Peyer's patch (tissue), 4 donors: ENCODE results near the gene CRTAC1.

Source experiments
- CTCF ChIP-seq, 6 experiments: fragments of 450-650 bp in 4 of 6; fragments of 200-600 bp in 2 of 6; sonication (generic) in 1 of 6; IDR thresholded peaks; one replicate each; pipeline ENCODE4 v1.5.1; 2017 to 2019; ENCODE audit warnings: antibody characterized with exemption in 6 of 6, mild to moderate bottlenecking in 3 of 6, moderate library complexity in 1 of 6
- POLR2A ChIP-seq, 2 donors: fragments of 450-650 bp; IDR thresholded peaks; one replicate each; pipeline ENCODE4 v1.5.1; 2017; ENCODE audit warnings: antibody characterized with exemption in 2 of 2, mild to moderate bottlenecking in 2 of 2, moderate library complexity in 2 of 2

- TF ChIP-seq CTCF (IDR thresholded peaks at IDR 0.05) (no peak), POLR2A (IDR thresholded peaks at IDR 0.05) (no peak)
Measured at GRCh38 chr10:97903128-97904017, 127.0 kb downstream of the CRTAC1 start.
